Activated naive CD4-positive, alpha-beta T cell (primary cell): ENCODE data around the gene BMERB1.
"Not testable (repeated sequence)": the region's sequence is repeated elsewhere in the genome, so short reads cannot be mapped to it uniquely, and the experiment has no call there.

Experiments
- DNase-seq, 4 experiments: peaks; one replicate each; lab custom pipeline; 2025; lab: John Stamatoyannopoulos, UW

BMERB1 gene

GRCh38 chr16:15559176-15559575, 124.8 kb downstream of the BMERB1 start:
- no peak for DNase-seq

GRCh38 chr16:15564604-15565339, 130.4 kb downstream of the BMERB1 start:
- no peak for DNase-seq

- DNase-seq, result no peak
These were observed 131.7 kb downstream of the BMERB1 start for GRCh38 chr16:15566095-15566494.

GRCh38 chr16:15567823-15568222, 133.4 kb downstream of the BMERB1 start:
- no peak for DNase-seq

GRCh38 chr16:15570666-15571065, 136.3 kb downstream of the BMERB1 start:
- DNase-seq, result not testable (repeated sequence)

- DNase-seq, result no peak
These were observed 137.2 kb downstream of the BMERB1 start for GRCh38 chr16:15571557-15571956.

GRCh38 chr16:15572329-15573001, 138.1 kb downstream of the BMERB1 start:
- no peak for DNase-seq

GRCh38 chr16:15573274-15573895, 139.0 kb downstream of the BMERB1 start:
- DNase-seq, result no peak

- not testable (repeated sequence) for DNase-seq
These were observed 139.7 kb downstream of the BMERB1 start for GRCh38 chr16:15573896-15574613.

GRCh38 chr16:15574614-15574948, 140.2 kb downstream of the BMERB1 start:
- DNase-seq, result no peak

GRCh38 chr16:15575293-15576049, 141.1 kb downstream of the BMERB1 start:
- no peak for DNase-seq

GRCh38 chr16:15576960-15577958, 142.9 kb downstream of the BMERB1 start:
- no peak for DNase-seq

- no peak for DNase-seq
These were observed 144.4 kb downstream of the BMERB1 start for GRCh38 chr16:15578824-15579223.

- no peak for DNase-seq
These were observed 146.9 kb downstream of the BMERB1 start for GRCh38 chr16:15581127-15581815.

- no peak for DNase-seq
These were observed 149.1 kb downstream of the BMERB1 start for GRCh38 chr16:15583526-15583925.

- DNase-seq, result no peak
These were observed 151.6 kb downstream of the BMERB1 start for GRCh38 chr16:15585956-15586355.

- DNase-seq, result no peak
These were observed 152.3 kb downstream of the BMERB1 start for GRCh38 chr16:15586716-15587115.

GRCh38 chr16:15587152-15587825, 152.9 kb downstream of the BMERB1 start:
- no peak for DNase-seq

- DNase-seq, result peak in 2 of 4 experiments; percentile 10 to 42
These were observed 157.9 kb downstream of the BMERB1 start for GRCh38 chr16:15592324-15592723.
